ENCODE measurements around the gene SIX1. TPM values are rescaled to one million over a fixed set of nuclear protein-coding genes. Genes with fewer than 3 reads are reported as not detected.

The SIX1 gene
- total and polyA plus RNA-seq, 2 experiments from 2014 or later: 0.35 to 0.71 TPM

DNA sequence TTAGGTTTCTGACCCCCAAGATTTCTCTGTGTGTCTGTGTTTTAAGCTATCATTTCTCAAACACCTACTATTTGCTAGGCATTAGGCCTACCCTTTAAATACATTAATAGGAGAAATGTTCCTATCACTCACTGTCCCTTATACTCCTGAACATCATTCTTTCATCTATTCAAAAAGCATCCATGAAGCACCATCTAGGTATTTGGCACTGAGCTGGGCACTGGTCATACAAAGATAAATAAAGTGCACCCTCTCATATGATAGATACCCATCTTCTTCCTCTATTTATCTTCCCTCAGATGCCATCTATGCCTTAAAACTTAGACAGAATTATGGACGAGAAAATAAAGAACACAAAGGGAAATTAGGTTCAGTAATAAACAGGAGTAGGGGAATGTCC, 20.4 kb downstream of the SIX1 start:
- Histone ChIP-seq H3K27ac (ENCODE audit: low read depth) (no peak overlapping the region), H4K20me1 (replicated peaks; ENCODE audit: insufficient read depth) (no peaks in the 10 kb centered on the region), H3F3A (replicated peaks; ENCODE audit: low read depth) (no peaks in the 10 kb centered on the region), H2AFZ (no peak overlapping the region), H3K79me2 (replicated peaks; ENCODE audit: insufficient read depth) (no peaks in the 10 kb centered on the region), H3K4me2 (no peak overlapping the region), H3K27me3 (ENCODE audit: insufficient read depth) (peaks cover 1% of the 10 kb centered on the region; the same call in 1 of the 2 replicates), H3K4me3 (no peak overlapping the region), H3K36me3 (ENCODE audit: insufficient read depth) (no peaks in the 10 kb centered on the region), H3K4me1 (ENCODE audit: insufficient read depth) (no peaks in the 10 kb centered on the region), H3K9me2 (ENCODE audit: insufficient read depth) (no peaks in the 10 kb centered on the region)
- DNase-seq (ENCODE audit: low spot score): no peak
- H3K27me3 Mint-ChIP-seq (ENCODE audit: insufficient read depth, low read depth, poor library complexity): peaks cover 3% of the 10 kb centered on the region
- H3K36me3 Mint-ChIP-seq (ENCODE audit: low read depth): no peaks in the 10 kb centered on the region
- no peak overlapping the region for H3K27ac Mint-ChIP-seq
- no peak for ATAC-seq
- H3K9me3 Mint-ChIP-seq: no peaks in the 10 kb centered on the region
- no peak overlapping the region for H3K4me3 Mint-ChIP-seq
- H3K4me1 Mint-ChIP-seq: peaks cover 10% of the 10 kb centered on the region
- no peak for TF ChIP-seq STAT1 (IDR thresholded peaks at IDR 0.05; ENCODE audit: unreplicated experiment)
- TF ChIP-seq, protein P1, sequence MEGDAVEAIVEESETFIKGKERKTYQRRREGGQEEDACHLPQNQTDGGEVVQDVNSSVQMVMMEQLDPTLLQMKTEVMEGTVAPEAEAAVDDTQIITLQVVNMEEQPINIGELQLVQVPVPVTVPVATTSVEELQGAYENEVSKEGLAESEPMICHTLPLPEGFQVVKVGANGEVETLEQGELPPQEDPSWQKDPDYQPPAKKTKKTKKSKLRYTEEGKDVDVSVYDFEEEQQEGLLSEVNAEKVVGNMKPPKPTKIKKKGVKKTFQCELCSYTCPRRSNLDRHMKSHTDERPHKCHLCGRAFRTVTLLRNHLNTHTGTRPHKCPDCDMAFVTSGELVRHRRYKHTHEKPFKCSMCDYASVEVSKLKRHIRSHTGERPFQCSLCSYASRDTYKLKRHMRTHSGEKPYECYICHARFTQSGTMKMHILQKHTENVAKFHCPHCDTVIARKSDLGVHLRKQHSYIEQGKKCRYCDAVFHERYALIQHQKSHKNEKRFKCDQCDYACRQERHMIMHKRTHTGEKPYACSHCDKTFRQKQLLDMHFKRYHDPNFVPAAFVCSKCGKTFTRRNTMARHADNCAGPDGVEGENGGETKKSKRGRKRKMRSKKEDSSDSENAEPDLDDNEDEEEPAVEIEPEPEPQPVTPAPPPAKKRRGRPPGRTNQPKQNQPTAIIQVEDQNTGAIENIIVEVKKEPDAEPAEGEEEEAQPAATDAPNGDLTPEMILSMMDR (conservative IDR thresholded peaks at IDR 0.05; ENCODE audit: low read depth in 2 of 2): no peak

DNA sequence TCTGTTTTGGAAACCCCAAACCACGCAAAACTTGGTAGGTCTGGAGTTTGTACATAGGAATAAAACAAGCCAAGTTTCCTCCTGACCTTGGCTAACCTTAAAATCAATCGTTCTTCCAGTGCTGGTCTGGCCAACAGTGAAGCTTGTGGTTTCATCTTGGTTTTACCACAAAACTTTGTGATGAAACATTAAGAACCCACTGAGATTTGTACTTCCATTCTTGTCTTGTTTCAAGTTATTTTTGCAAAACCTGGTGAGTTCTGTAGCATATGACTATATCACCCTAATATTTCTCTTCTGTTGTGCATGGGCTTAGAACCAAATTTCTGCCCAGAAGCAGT, 26.4 kb downstream of the SIX1 start:
- peaks cover 5% of the 10 kb centered on the region for H3K27me3 Mint-ChIP-seq (ENCODE audit: insufficient read depth, low read depth, poor library complexity)
- no peak overlapping the region for H3K4me2 ChIP-seq
- DNase-seq (ENCODE audit: low spot score) (no peak), ATAC-seq (no peak)
- H3F3A ChIP-seq (replicated peaks; ENCODE audit: low read depth): no peaks in the 10 kb centered on the region
- H3K9me3 Mint-ChIP-seq: no peaks in the 10 kb centered on the region
- no peaks in the 10 kb centered on the region for H3K36me3 Mint-ChIP-seq (ENCODE audit: low read depth)
- no peaks in the 10 kb centered on the region for H3K79me2 ChIP-seq (replicated peaks; ENCODE audit: insufficient read depth)
- H3K4me3 Mint-ChIP-seq: no peak overlapping the region
- H3K4me1 ChIP-seq (ENCODE audit: insufficient read depth): peaks cover 3% of the 10 kb centered on the region; the same call in 1 of the 2 replicates
- H3K27ac ChIP-seq (ENCODE audit: low read depth): no peak overlapping the region
- H3K9me2 ChIP-seq (ENCODE audit: insufficient read depth): no peaks in the 10 kb centered on the region
- no peaks in the 10 kb centered on the region for H4K20me1 ChIP-seq (replicated peaks; ENCODE audit: insufficient read depth)
- H3K27ac Mint-ChIP-seq: no peak overlapping the region
- no peaks in the 10 kb centered on the region for H3K4me1 Mint-ChIP-seq
- H3K36me3 ChIP-seq (ENCODE audit: insufficient read depth): no peaks in the 10 kb centered on the region
- no peak overlapping the region for H2AFZ ChIP-seq
- no peak overlapping the region for H3K4me3 ChIP-seq
- no peaks in the 10 kb centered on the region for H3K27me3 ChIP-seq (ENCODE audit: insufficient read depth)
- TF ChIP-seq, protein P2, sequence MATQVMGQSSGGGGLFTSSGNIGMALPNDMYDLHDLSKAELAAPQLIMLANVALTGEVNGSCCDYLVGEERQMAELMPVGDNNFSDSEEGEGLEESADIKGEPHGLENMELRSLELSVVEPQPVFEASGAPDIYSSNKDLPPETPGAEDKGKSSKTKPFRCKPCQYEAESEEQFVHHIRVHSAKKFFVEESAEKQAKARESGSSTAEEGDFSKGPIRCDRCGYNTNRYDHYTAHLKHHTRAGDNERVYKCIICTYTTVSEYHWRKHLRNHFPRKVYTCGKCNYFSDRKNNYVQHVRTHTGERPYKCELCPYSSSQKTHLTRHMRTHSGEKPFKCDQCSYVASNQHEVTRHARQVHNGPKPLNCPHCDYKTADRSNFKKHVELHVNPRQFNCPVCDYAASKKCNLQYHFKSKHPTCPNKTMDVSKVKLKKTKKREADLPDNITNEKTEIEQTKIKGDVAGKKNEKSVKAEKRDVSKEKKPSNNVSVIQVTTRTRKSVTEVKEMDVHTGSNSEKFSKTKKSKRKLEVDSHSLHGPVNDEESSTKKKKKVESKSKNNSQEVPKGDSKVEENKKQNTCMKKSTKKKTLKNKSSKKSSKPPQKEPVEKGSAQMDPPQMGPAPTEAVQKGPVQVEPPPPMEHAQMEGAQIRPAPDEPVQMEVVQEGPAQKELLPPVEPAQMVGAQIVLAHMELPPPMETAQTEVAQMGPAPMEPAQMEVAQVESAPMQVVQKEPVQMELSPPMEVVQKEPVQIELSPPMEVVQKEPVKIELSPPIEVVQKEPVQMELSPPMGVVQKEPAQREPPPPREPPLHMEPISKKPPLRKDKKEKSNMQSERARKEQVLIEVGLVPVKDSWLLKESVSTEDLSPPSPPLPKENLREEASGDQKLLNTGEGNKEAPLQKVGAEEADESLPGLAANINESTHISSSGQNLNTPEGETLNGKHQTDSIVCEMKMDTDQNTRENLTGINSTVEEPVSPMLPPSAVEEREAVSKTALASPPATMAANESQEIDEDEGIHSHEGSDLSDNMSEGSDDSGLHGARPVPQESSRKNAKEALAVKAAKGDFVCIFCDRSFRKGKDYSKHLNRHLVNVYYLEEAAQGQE (IDR thresholded peaks at IDR 0.05; ENCODE audit: unreplicated experiment): no peak
- TF ChIP-seq ZNF331 (CRISPR knock-in tag; IDR thresholded peaks at IDR 0.05; ENCODE audit: low read depth): no peak
- TF ChIP-seq, protein P3, sequence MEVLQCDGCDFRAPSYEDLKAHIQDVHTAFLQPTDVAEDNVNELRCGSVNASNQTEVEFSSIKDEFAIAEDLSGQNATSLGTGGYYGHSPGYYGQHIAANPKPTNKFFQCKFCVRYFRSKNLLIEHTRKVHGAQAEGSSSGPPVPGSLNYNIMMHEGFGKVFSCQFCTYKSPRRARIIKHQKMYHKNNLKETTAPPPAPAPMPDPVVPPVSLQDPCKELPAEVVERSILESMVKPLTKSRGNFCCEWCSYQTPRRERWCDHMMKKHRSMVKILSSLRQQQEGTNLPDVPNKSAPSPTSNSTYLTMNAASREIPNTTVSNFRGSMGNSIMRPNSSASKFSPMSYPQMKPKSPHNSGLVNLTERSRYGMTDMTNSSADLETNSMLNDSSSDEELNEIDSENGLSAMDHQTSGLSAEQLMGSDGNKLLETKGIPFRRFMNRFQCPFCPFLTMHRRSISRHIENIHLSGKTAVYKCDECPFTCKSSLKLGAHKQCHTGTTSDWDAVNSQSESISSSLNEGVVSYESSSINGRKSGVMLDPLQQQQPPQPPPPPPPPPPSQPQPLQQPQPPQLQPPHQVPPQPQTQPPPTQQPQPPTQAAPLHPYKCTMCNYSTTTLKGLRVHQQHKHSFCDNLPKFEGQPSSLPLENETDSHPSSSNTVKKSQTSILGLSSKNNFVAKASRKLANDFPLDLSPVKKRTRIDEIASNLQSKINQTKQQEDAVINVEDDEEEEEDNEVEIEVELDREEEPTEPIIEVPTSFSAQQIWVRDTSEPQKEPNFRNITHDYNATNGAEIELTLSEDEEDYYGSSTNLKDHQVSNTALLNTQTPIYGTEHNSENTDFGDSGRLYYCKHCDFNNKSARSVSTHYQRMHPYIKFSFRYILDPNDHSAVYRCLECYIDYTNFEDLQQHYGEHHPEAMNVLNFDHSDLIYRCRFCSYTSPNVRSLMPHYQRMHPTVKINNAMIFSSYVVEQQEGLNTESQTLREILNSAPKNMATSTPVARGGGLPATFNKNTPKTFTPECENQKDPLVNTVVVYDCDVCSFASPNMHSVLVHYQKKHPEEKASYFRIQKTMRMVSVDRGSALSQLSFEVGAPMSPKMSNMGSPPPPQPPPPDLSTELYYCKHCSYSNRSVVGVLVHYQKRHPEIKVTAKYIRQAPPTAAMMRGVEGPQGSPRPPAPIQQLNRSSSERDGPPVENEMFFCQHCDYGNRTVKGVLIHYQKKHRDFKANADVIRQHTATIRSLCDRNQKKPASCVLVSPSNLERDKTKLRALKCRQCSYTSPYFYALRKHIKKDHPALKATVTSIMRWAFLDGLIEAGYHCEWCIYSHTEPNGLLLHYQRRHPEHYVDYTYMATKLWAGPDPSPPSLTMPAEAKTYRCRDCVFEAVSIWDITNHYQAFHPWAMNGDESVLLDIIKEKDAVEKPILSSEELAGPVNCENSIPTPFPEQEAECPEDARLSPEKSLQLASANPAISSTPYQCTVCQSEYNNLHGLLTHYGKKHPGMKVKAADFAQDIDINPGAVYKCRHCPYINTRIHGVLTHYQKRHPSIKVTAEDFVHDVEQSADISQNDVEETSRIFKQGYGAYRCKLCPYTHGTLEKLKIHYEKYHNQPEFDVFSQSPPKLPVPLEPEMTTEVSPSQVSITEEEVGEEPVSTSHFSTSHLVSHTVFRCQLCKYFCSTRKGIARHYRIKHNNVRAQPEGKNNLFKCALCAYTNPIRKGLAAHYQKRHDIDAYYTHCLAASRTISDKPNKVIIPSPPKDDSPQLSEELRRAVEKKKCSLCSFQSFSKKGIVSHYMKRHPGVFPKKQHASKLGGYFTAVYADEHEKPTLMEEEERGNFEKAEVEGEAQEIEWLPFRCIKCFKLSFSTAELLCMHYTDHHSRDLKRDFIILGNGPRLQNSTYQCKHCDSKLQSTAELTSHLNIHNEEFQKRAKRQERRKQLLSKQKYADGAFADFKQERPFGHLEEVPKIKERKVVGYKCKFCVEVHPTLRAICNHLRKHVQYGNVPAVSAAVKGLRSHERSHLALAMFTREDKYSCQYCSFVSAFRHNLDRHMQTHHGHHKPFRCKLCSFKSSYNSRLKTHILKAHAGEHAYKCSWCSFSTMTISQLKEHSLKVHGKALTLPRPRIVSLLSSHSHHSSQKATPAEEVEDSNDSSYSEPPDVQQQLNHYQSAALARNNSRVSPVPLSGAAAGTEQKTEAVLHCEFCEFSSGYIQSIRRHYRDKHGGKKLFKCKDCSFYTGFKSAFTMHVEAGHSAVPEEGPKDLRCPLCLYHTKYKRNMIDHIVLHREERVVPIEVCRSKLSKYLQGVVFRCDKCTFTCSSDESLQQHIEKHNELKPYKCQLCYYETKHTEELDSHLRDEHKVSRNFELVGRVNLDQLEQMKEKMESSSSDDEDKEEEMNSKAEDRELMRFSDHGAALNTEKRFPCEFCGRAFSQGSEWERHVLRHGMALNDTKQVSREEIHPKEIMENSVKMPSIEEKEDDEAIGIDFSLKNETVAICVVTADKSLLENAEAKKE (CRISPR knock-in tag; IDR thresholded peaks at IDR 0.05): no peak
- TF ChIP-seq ZNF114 (CRISPR knock-in tag; IDR thresholded peaks at IDR 0.05): no peak
- TF ChIP-seq STAT1 (IDR thresholded peaks at IDR 0.05; ENCODE audit: unreplicated experiment): no peak
- no peak for TF ChIP-seq EZH2phosphoT487 (IDR thresholded peaks at IDR 0.05; ENCODE audit: unreplicated experiment)
- TF ChIP-seq EZH2 (IDR thresholded peaks at IDR 0.05; ENCODE audit: low read depth, unreplicated experiment): no peak
- TF ChIP-seq POLR2AphosphoS5 (IDR thresholded peaks at IDR 0.05; ENCODE audit: low read depth): no peak
